Fibroblast of lung (primary cell): ENCODE measurements around the gene CARMIL1. TPM values are rescaled to one million over a fixed set of nuclear protein-coding genes. Genes with fewer than 3 reads are reported as not detected.

ENCODE experiments used
- DNase-seq, 2 donors: peaks; one replicate each; pipeline versions ENCODE4 v3.0.0 to v3.0.0-alpha.2; 2010; ENCODE audit warnings: low read depth in 2 of 2
- H2AFZ ChIP-seq: 2 replicates; pipeline ENCODE4 v1.5.1; 2012; ENCODE audit warnings: low read length, control low read depth, inconsistent platforms
- H3K27ac ChIP-seq: 2 replicates; pipeline ENCODE4 v1.5.1; 2011; ENCODE audit warnings: low read length, control low read depth; ENCODE audit not compliant: insufficient read depth
- H3K27me3 ChIP-seq: 2 replicates; pipeline ENCODE4 v1.5.1; 2011; ENCODE audit warnings: mild to moderate bottlenecking, low read length; ENCODE audit not compliant: control insufficient read depth, insufficient read depth
- H3K36me3 ChIP-seq: 2 replicates; pipeline ENCODE4 v1.5.1; 2011; ENCODE audit warnings: low read length; ENCODE audit not compliant: control insufficient read depth, insufficient read depth
- H3K4me1 ChIP-seq: 2 replicates; pipeline ENCODE4 v1.5.1; 2011; ENCODE audit warnings: low read length; ENCODE audit not compliant: control insufficient read depth, insufficient read depth; ENCODE audit errors: extremely low read depth
- H3K4me2 ChIP-seq: 2 replicates; pipeline ENCODE4 v1.5.1; 2011; ENCODE audit warnings: low read length, control low read depth; ENCODE audit not compliant: insufficient read depth; ENCODE audit errors: extremely low read depth
- H3K4me3 ChIP-seq, 4 experiments: fragments of 200-600 bp in 1 of 4; sonication (generic) in 1 of 4; replicated peaks in 1 of 4; 2 replicates each; pipeline ENCODE4 v1.5.1; 2011 to 2016; ENCODE audit warnings: low read length in 4 of 4, low read depth in 3 of 4, mild to moderate bottlenecking in 3 of 4, control low read depth in 2 of 4, inconsistent platforms in 1 of 4, mixed read lengths in 1 of 4; ENCODE audit not compliant: insufficient read depth in 1 of 4; ENCODE audit errors: control extremely low read depth in 1 of 4
- H3K79me2 ChIP-seq: 2 replicates; pipeline ENCODE4 v1.5.1; 2012; ENCODE audit warnings: mild to moderate bottlenecking, low read length, inconsistent platforms; ENCODE audit not compliant: control insufficient read depth, insufficient read depth
- H3K9ac ChIP-seq: 2 replicates; pipeline ENCODE4 v1.5.1; 2011; ENCODE audit warnings: mild to moderate bottlenecking, low read length, control low read depth; ENCODE audit not compliant: insufficient read depth
- H3K9me3 ChIP-seq: 2 replicates; pipeline ENCODE4 v1.5.1; 2012; ENCODE audit warnings: low read depth, low read length; ENCODE audit not compliant: control insufficient read depth, insufficient read depth
- H4K20me1 ChIP-seq: 2 replicates; pipeline ENCODE4 v1.5.1; 2011; ENCODE audit warnings: low read length; ENCODE audit not compliant: control insufficient read depth, insufficient read depth; ENCODE audit errors: extremely low read depth
- CTCF ChIP-seq, 2 donors: IDR thresholded peaks in 1 of 2; conservative IDR thresholded peaks in 1 of 2; 1 replicate in 1 of 2; 2 replicates in 1 of 2; pipeline ENCODE4 v1.5.1; 2011 to 2012; ENCODE audit warnings: low read length in 2 of 2, control low read depth in 1 of 2, inconsistent platforms in 1 of 2, low read depth in 1 of 2, mild to moderate bottlenecking in 1 of 2
- EZH2 ChIP-seq: IDR thresholded peaks from 2 replicates; pipeline ENCODE4 v1.5.1; 2012; ENCODE audit warnings: low read length, control low read depth, mild to moderate bottlenecking; ENCODE audit errors: missing control alignments
- polyA plus RNA-seq, 2 donors: library from polyadenylated mRNA; depleted of rRNA in 1 of 2; stranded (reverse) in 1 of 2; unstranded in 1 of 2; fragments of >200 nt; gene quantifications; 2 replicates each; pipeline ENCODE4 v1.2.1, GENCODE V29; 2011 to 2012; ENCODE audit warnings: missing spikeins in 1 of 2
- total RNA-seq: library from RNA; depleted of rRNA; stranded (reverse); fragments of >200 nt; gene quantifications from 2 replicates; pipeline ENCODE4 v1.2.1, GENCODE V29; 2014

CARMIL1 gene
- total and polyA plus RNA-seq, 2 donors (not counting 1 experiment from before 2014, with no cell fraction given), result 10.2 to 12.5 TPM

- no peaks in the 10 kb centered on the region for H3K79me2 ChIP-seq
- H4K20me1 ChIP-seq, result no peaks in the 10 kb centered on the region
- H3K27ac ChIP-seq, result no peak overlapping the region
- no peak for DNase-seq
- H3K9ac ChIP-seq, result no peak overlapping the region
- H3K9me3 ChIP-seq, result no peaks in the 10 kb centered on the region
- H2AFZ ChIP-seq, result no peak overlapping the region
- H3K4me3 ChIP-seq, result no peak overlapping the region
- H3K27me3 ChIP-seq, result no peaks in the 10 kb centered on the region
- H3K36me3 ChIP-seq, result no peaks in the 10 kb centered on the region
- no peak overlapping the region for H3K4me2 ChIP-seq
- H3K4me1 ChIP-seq, result no peaks in the 10 kb centered on the region
- TF ChIP-seq CTCF (conservative IDR thresholded peaks at IDR 0.05 in 1 of 2, IDR thresholded peaks at IDR 0.05 in 1 of 2; ENCODE audit: low read depth in 1 of 2, low read length in 2 of 2), result no peak
- TF ChIP-seq EZH2, result no peak
Observed at GRCh38 chr6:25463441-25463840, 184.3 kb downstream of the CARMIL1 start.

- H3K9ac ChIP-seq, result no peak overlapping the region
- no peaks in the 10 kb centered on the region for H3K4me1 ChIP-seq
- H3K4me3 ChIP-seq, result no peak overlapping the region
- DNase-seq, result peak in 1 of 2 donors; percentile 54
- no peaks in the 10 kb centered on the region for H3K36me3 ChIP-seq
- TF ChIP-seq CTCF (conservative IDR thresholded peaks at IDR 0.05 in 1 of 2, IDR thresholded peaks at IDR 0.05 in 1 of 2; ENCODE audit: low read depth in 1 of 2, low read length in 2 of 2), result no peak
- TF ChIP-seq EZH2, result no peak
- H3K4me2 ChIP-seq, result no peak overlapping the region
- H3K9me3 ChIP-seq, result no peaks in the 10 kb centered on the region
- no peak overlapping the region for H2AFZ ChIP-seq
- no peak overlapping the region for H3K27ac ChIP-seq
- no peaks in the 10 kb centered on the region for H3K79me2 ChIP-seq
- H3K27me3 ChIP-seq, result no peaks in the 10 kb centered on the region
- no peaks in the 10 kb centered on the region for H4K20me1 ChIP-seq
Observed at GRCh38 chr6:25464225-25464624, 185.1 kb downstream of the CARMIL1 start.

GRCh38 chr6:25465941-25466340 lies 186.8 kb downstream of the CARMIL1 start:
- no peak overlapping the region for H3K4me2 ChIP-seq
- H3K9ac ChIP-seq, result no peak overlapping the region
- no peaks in the 10 kb centered on the region for H3K36me3 ChIP-seq
- H3K4me1 ChIP-seq, result no peaks in the 10 kb centered on the region
- H4K20me1 ChIP-seq, result no peaks in the 10 kb centered on the region
- no peaks in the 10 kb centered on the region for H3K79me2 ChIP-seq
- peak in 1 of 2 donors; percentile 70 for DNase-seq
- no peaks in the 10 kb centered on the region for H3K27me3 ChIP-seq
- no peaks in the 10 kb centered on the region for H3K9me3 ChIP-seq
- no peak overlapping the region for H2AFZ ChIP-seq
- no peak overlapping the region for H3K27ac ChIP-seq
- no peak overlapping the region for H3K4me3 ChIP-seq
- TF ChIP-seq EZH2 (no peak), CTCF (conservative IDR thresholded peaks at IDR 0.05 in 1 of 2, IDR thresholded peaks at IDR 0.05 in 1 of 2; ENCODE audit: low read depth in 1 of 2, low read length in 2 of 2) (no peak)
